Hair follicular keratinocyte (primary cell): ENCODE results near the gene GOLT1A. TPM values are rescaled to one million over a fixed set of nuclear protein-coding genes. Genes with fewer than 3 reads are reported as not detected.

ENCODE experiments used
- total RNA-seq: library from RNA; depleted of rRNA; stranded (reverse); fragments of >200 nt; gene quantifications from 2 replicates; pipeline ENCODE4 v1.2.3, GENCODE V29; 2015

Gene GOLT1A, protein sequence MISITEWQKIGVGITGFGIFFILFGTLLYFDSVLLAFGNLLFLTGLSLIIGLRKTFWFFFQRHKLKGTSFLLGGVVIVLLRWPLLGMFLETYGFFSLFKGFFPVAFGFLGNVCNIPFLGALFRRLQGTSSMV
- not detected in 2 replicates for total RNA-seq

GRCh38 chr1:204213668-204214662 lies at the start of gene GOLT1A:
GOLT1A (minus strand) TSS chr1:204213988; CDS start chr1:204213906, 82 bp downstream.

DNA sequence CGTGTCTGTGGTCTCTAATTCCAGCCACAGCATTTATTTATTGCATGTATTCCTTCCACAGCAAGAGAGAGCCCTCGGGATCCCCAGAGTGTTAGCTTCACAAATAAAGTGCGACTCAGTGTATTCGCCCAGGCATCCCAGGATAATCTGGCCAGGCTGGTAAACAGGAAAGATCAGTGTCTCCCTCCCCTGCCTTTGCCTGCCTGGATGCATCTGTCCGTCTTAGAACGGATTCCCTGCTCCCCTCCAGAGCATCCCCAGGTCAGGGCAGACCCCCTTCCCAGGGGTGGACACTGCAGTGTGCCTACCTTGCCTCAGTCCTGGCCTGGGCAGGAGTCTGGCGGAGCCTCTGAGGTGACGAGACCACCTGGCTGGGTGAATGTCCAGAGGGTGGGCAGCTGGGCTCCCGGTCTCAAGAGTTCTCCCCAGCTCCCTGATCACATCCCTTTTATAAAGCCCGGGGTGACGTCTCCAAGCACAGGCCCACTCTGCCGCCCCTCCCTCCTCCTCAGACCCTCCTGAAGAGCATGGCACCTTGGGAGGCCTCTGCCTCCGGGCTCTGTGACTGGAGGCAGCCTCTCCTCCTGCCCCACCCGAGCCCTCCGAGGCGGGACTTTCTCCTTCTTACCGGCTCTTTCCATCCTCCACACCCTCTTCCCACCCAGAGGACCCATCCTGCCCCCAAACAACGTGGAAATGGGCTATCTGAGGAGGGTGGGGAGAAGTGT lies 17.6 kb downstream of the GOLT1A start, which contains the start of gene KISS1:
Gene KISS1, minus strand, starts transcription at position 424 of the 728 bp plus-strand sequence. CDS start 3,615 bp downstream, outside the sequence.

DNA sequence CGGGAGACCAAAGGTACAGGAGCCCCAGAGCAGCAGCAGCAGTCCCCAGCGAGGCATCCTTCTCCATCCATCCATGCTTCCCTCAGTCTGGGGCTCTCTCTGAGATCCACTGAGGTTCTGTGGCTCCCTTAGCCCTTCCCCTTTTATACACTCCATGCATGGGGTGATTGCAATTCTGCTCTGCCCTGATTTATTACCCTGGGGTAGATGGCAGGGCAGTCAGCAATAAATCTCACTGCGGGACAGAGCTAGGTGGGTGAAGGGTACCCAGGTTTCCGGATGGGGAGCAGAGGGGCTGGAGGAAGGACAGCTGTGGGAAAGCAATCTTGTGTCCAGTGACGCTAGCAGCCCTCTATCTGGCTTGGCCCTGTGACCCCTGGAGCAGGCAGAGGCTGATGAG lies 47.6 kb downstream of the GOLT1A start, which contains the start of gene REN:
Gene REN, minus strand, starts transcription at position 119 of the 400 bp plus-strand sequence. Its CDS starts 44 bp downstream, at position 75.

DNA sequence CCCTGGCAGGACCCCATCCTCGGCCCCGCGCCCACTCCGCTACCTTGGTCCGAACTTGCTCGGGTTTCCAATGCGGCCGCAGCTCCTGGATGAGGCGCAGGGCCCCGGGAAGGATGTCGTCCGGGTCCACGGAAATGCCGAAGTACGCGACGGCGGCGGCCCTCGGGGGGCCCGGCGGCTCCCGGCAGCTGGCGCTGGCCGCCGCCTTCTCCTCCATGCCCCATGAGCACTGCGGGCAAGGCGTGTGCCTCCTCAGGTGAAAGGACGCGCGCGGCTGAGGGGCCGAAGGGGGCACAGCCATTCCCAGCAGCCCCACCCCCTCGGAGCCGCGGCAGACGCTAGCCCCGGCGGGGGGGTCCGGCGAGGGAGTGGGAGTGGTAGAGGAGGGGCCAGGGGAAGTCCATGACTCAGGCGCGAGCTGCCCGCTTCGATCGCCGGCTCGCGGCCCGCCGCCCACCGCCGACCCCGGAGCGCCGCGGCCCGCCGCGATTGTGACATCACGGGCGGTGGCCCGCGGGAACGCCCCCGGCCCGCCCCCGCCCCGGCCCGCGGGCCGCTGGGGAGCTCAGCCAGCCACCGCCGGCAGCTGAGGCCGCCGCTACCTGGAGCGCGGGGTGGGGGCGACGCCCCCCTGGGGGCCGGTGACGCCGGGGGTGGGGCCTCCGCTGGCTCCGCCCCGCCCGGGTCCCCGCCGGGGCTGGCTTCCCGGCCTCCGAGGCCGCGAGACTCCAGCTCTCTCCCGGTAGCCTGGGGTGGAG lies 62.1 kb downstream of the GOLT1A start, which contains the start of gene ETNK2:
Gene ETNK2, minus strand, starts transcription at position 493 of the 758 bp plus-strand sequence. Its CDS starts 192 bp downstream, at position 301.

Other genes with a start within 250 kb of the GOLT1A start
- gene SOX13, start 140.9 kb downstream of the GOLT1A start, total RNA-seq = 6.1 and 9.6 TPM in 2 replicates
- 5.8 and 22.0 TPM in 2 replicates for gene ETNK2, start 61.9 kb downstream of the GOLT1A start, total RNA-seq
- not detected in 2 replicates for gene REN, start 47.7 kb downstream of the GOLT1A start, total RNA-seq
- not detected in 2 replicates for gene KISS1, start 17.5 kb downstream of the GOLT1A start, total RNA-seq
- 2.0 and 3.1 TPM in 2 replicates for gene PLEKHA6, start 145.9 kb upstream of the GOLT1A start, total RNA-seq
- 19.7 and 19.8 TPM in 2 replicates for gene PPP1R15B, start 197.8 kb upstream of the GOLT1A start, total RNA-seq